ENCODE measurements around the gene DONSON. TPM values are rescaled to one million over a fixed set of nuclear protein-coding genes. Genes with fewer than 3 reads are reported as not detected.

DONSON gene
- total and polyA plus RNA-seq, 2 of the 13 experiments (the other 11 are each of a cell fraction or from before 2014, with no cell fraction given) = 35.4 to 63.6 TPM

DNA sequence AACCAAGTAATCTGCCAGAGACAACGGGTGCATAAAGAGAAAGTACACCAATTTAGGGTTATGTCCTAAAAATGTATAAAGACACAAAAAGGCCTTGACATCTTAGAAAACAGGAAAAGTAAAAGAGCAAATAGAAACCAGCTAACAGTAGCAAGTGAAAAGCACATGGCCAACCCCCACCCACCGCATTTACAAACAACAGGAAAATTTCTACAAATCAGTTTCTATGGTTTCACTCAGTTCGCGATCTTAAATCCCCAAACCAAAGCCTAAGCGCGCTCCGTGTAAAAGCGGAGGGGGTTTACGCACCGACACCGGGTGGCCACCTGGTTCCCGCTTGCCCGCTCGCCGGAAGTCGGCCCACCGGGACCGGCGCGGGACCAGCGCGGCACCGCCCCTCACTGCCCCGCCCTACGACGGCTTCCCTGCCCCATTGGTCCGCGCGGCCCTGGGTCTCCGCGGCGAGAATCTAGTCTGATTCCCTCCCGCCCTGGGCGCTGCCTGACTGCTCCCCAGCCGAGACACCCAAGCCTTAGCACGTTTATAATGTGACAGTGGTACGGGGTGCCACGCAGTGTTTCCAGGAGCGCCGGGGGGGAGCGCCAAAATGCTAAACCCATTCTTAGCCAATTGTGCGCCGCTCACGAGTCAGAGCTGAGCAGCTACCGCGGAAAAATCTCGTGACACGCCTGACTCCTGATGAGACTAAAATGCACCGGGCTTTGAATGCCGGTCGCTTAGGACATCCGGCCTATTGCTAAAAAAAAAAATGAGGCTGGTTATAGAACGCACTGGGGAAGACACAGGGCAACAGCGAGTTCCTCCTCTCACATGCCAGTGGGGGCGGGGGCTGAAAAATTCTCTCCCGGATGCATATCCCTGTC lies 46.5 kb downstream of the DONSON start, which contains the start of gene GART (continued):
- peak; percentile 11; the same call in 1 of the 2 replicates for TF ChIP-seq ZNF788 (CRISPR knock-in tag; IDR thresholded peaks at IDR 0.05; ENCODE audit: borderline replicate concordance)
- TF ChIP-seq, protein P1, sequence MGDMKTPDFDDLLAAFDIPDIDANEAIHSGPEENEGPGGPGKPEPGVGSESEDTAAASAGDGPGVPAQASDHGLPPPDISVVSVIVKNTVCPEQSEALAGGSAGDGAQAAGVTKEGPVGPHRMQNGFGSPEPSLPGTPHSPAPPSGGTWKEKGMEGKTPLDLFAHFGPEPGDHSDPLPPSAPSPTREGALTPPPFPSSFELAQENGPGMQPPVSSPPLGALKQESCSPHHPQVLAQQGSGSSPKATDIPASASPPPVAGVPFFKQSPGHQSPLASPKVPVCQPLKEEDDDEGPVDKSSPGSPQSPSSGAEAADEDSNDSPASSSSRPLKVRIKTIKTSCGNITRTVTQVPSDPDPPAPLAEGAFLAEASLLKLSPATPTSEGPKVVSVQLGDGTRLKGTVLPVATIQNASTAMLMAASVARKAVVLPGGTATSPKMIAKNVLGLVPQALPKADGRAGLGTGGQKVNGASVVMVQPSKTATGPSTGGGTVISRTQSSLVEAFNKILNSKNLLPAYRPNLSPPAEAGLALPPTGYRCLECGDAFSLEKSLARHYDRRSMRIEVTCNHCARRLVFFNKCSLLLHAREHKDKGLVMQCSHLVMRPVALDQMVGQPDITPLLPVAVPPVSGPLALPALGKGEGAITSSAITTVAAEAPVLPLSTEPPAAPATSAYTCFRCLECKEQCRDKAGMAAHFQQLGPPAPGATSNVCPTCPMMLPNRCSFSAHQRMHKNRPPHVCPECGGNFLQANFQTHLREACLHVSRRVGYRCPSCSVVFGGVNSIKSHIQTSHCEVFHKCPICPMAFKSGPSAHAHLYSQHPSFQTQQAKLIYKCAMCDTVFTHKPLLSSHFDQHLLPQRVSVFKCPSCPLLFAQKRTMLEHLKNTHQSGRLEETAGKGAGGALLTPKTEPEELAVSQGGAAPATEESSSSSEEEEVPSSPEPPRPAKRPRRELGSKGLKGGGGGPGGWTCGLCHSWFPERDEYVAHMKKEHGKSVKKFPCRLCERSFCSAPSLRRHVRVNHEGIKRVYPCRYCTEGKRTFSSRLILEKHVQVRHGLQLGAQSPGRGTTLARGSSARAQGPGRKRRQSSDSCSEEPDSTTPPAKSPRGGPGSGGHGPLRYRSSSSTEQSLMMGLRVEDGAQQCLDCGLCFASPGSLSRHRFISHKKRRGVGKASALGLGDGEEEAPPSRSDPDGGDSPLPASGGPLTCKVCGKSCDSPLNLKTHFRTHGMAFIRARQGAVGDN (CRISPR knock-in tag; IDR thresholded peaks at IDR 0.05) = peak; percentile 76
- TF ChIP-seq, protein P2, sequence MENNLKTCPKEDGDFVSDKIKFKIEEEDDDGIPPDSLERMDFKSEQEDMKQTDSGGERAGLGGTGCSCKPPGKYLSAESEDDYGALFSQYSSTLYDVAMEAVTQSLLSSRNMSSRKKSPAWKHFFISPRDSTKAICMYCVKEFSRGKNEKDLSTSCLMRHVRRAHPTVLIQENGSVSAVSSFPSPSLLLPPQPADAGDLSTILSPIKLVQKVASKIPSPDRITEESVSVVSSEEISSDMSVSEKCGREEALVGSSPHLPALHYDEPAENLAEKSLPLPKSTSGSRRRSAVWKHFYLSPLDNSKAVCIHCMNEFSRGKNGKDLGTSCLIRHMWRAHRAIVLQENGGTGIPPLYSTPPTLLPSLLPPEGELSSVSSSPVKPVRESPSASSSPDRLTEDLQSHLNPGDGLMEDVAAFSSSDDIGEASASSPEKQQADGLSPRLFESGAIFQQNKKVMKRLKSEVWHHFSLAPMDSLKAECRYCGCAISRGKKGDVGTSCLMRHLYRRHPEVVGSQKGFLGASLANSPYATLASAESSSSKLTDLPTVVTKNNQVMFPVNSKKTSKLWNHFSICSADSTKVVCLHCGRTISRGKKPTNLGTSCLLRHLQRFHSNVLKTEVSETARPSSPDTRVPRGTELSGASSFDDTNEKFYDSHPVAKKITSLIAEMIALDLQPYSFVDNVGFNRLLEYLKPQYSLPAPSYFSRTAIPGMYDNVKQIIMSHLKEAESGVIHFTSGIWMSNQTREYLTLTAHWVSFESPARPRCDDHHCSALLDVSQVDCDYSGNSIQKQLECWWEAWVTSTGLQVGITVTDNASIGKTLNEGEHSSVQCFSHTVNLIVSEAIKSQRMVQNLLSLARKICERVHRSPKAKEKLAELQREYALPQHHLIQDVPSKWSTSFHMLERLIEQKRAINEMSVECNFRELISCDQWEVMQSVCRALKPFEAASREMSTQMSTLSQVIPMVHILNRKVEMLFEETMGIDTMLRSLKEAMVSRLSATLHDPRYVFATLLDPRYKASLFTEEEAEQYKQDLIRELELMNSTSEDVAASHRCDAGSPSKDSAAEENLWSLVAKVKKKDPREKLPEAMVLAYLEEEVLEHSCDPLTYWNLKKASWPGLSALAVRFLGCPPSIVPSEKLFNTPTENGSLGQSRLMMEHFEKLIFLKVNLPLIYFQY (CRISPR knock-in tag; IDR thresholded peaks at IDR 0.05; ENCODE audit: borderline replicate concordance) = peak; percentile 99
- peak; percentile 56; the same call in 1 of the 2 replicates for TF ChIP-seq ZNF350 (CRISPR knock-in tag; IDR thresholded peaks at IDR 0.05; ENCODE audit: borderline replicate concordance, low read depth)
- TF ChIP-seq HDAC1 (CRISPR knock-in tag; IDR thresholded peaks at IDR 0.05) = peak; percentile 89
- TF ChIP-seq ZFP36L2 (CRISPR knock-in tag; IDR thresholded peaks at IDR 0.05) = 0 out of 2 replicates have a peak, but pooled peaks have one; percentile 63
- TF ChIP-seq, protein P3, sequence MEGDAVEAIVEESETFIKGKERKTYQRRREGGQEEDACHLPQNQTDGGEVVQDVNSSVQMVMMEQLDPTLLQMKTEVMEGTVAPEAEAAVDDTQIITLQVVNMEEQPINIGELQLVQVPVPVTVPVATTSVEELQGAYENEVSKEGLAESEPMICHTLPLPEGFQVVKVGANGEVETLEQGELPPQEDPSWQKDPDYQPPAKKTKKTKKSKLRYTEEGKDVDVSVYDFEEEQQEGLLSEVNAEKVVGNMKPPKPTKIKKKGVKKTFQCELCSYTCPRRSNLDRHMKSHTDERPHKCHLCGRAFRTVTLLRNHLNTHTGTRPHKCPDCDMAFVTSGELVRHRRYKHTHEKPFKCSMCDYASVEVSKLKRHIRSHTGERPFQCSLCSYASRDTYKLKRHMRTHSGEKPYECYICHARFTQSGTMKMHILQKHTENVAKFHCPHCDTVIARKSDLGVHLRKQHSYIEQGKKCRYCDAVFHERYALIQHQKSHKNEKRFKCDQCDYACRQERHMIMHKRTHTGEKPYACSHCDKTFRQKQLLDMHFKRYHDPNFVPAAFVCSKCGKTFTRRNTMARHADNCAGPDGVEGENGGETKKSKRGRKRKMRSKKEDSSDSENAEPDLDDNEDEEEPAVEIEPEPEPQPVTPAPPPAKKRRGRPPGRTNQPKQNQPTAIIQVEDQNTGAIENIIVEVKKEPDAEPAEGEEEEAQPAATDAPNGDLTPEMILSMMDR (CRISPR knock-in tag; IDR thresholded peaks at IDR 0.05) = no peak
- TF ChIP-seq ZNF629 (CRISPR knock-in tag; conservative IDR thresholded peaks at IDR 0.05) = 0 out of 2 replicates have a peak, but pooled peaks have one; percentile 22
- no peak for TF ChIP-seq HHEX (CRISPR knock-in tag; IDR thresholded peaks at IDR 0.05)
- no peak for TF ChIP-seq ZNF614 (CRISPR knock-in tag; IDR thresholded peaks at IDR 0.05; ENCODE audit: borderline replicate concordance)
- TF ChIP-seq, protein P4, sequence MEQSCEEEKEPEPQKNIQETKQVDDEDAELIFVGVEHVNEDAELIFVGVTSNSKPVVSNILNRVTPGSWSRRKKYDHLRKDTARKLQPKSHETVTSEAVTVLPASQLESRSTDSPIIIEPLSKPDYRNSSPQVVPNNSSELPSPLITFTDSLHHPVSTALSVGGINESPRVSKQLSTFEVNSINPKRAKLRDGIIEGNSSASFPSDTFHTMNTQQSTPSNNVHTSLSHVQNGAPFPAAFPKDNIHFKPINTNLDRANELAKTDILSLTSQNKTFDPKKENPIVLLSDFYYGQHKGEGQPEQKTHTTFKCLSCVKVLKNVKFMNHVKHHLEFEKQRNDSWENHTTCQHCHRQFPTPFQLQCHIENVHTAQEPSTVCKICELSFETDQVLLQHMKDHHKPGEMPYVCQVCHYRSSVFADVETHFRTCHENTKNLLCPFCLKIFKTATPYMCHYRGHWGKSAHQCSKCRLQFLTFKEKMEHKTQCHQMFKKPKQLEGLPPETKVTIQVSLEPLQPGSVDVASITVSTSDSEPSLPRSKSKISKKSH (CRISPR knock-in tag; IDR thresholded peaks at IDR 0.05; ENCODE audit: borderline replicate concordance) = peak; percentile 91; the same call in 1 of the 2 replicates
- no peak; the same call in 1 of the 2 replicates for TF ChIP-seq GATA4 (IDR thresholded peaks at IDR 0.05; ENCODE audit: borderline replicate concordance, low read depth)
